Ishikawa (cell line): Measurements from ENCODE around the gene TADA3.

Experiments
- CEBPB ChIP-seq: IDR thresholded peaks from 2 replicates; pipeline ENCODE4 v1.6.1; 2012
- CREB1 ChIP-seq: IDR thresholded peaks from 2 replicates; pipeline ENCODE4 v1.6.1; 2012; ENCODE audit warnings: low read depth
- EGR1 ChIP-seq: IDR thresholded peaks from 2 replicates; pipeline ENCODE4 v1.6.1; 2012
- EP300 ChIP-seq: IDR thresholded peaks from 2 replicates; pipeline ENCODE4 v1.6.1; 2012; ENCODE audit warnings: borderline replicate concordance
- FOXM1 ChIP-seq: IDR thresholded peaks from 2 replicates; pipeline ENCODE4 v1.6.1; 2012; ENCODE audit warnings: low read depth, borderline replicate concordance
- NFIC ChIP-seq: IDR thresholded peaks from 2 replicates; pipeline ENCODE4 v1.6.1; 2012
- RAD21 ChIP-seq: IDR thresholded peaks from 2 replicates; pipeline ENCODE4 v1.6.1; 2012; ENCODE audit warnings: low read depth
- TAF1 ChIP-seq: IDR thresholded peaks from 2 replicates; pipeline ENCODE4 v1.6.1; 2012; ENCODE audit warnings: low read depth, mild to moderate bottlenecking
- TCF12 ChIP-seq: IDR thresholded peaks from 2 replicates; pipeline ENCODE4 v1.6.1; 2012; ENCODE audit warnings: low read depth
- TEAD4 ChIP-seq: IDR thresholded peaks from 2 replicates; pipeline ENCODE4 v1.6.1; 2012
- YY1 ChIP-seq: IDR thresholded peaks from 2 replicates; pipeline ENCODE4 v1.6.1; 2012; ENCODE audit warnings: low read depth
- ZBTB7A ChIP-seq: IDR thresholded peaks from 2 replicates; pipeline ENCODE4 v1.6.1; 2012; ENCODE audit warnings: low read depth
- TF ChIP-seq, protein P1 (sequence below): IDR thresholded peaks from 2 replicates; pipeline ENCODE4 v1.6.1; 2012
- TF ChIP-seq, protein P2 (sequence below): IDR thresholded peaks from 2 replicates; pipeline ENCODE4 v1.6.1; 2012; ENCODE audit warnings: low read depth, mild to moderate bottlenecking
- TF ChIP-seq, protein P3 (sequence below): IDR thresholded peaks from 2 replicates; pipeline ENCODE4 v1.6.1; 2012

TADA3 gene, protein sequence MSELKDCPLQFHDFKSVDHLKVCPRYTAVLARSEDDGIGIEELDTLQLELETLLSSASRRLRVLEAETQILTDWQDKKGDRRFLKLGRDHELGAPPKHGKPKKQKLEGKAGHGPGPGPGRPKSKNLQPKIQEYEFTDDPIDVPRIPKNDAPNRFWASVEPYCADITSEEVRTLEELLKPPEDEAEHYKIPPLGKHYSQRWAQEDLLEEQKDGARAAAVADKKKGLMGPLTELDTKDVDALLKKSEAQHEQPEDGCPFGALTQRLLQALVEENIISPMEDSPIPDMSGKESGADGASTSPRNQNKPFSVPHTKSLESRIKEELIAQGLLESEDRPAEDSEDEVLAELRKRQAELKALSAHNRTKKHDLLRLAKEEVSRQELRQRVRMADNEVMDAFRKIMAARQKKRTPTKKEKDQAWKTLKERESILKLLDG

DNA sequence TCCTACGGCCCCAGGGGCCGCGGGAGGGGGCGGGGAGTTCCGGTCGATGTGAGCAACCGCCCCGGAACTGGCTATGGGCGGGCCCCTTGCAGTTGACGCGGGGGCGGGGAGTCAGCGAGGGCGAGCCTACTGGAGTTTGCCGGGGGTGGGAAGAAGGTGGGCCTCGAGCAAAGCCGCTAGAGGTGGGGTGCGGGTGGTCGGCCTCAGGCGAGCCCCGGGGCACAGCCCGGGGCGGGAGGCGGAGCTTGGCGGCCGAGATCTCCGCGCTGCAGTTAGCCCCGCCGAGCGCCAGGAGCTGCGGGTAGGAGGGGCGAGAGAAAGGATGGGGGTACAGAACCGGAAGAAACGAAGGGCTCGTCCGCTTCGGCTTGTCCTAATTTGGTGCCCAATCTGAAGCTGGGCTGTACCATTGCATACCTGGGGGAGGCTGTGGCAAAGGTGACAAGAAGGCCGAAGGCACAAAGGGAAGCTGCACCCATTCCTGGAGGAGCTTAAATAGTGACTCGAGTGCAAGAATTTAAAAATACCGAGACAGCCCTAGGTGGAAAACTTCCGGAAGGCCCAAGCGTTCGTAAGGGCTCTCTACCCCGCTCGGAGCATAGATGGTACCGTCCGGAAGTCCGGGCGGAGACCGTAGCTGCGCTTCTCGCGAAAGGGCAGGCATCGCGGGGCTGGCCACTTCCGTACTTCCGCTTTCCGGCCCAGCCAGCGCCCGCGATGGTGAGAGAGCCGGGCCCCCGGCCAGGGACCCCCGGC, at the start of gene TADA3, which contains the start of gene ARPC4:
TSS of gene TADA3 (minus strand) at position 69 of the 756 bp plus-strand sequence. CDS start 1,007 bp downstream, outside the sequence.
TSS of gene ARPC4 (plus strand) at position 678 of the 756 bp plus-strand sequence. CDS start at position 718, 40 bp downstream.
- TF ChIP-seq CEBPB (no peak), RAD21 (no peak), YY1 (0 out of 2 replicates have a peak, but pooled peaks have one; percentile 14), NFIC (no peak), ZBTB7A (no peak; the same call in 1 of the 2 replicates), TCF12 (no peak), EP300 (peak; percentile 59; the same call in 1 of the 2 replicates), CREB1 (peak; percentile 25; the same call in 1 of the 2 replicates), TEAD4 (no peak), FOXM1 (no peak; the same call in 1 of the 2 replicates), TAF1 (peak; percentile 66), EGR1 (peak; percentile 79)
- TF ChIP-seq, protein P1, sequence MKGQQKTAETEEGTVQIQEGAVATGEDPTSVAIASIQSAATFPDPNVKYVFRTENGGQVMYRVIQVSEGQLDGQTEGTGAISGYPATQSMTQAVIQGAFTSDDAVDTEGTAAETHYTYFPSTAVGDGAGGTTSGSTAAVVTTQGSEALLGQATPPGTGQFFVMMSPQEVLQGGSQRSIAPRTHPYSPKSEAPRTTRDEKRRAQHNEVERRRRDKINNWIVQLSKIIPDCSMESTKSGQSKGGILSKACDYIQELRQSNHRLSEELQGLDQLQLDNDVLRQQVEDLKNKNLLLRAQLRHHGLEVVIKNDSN, result no peak
- TF ChIP-seq, protein P2, sequence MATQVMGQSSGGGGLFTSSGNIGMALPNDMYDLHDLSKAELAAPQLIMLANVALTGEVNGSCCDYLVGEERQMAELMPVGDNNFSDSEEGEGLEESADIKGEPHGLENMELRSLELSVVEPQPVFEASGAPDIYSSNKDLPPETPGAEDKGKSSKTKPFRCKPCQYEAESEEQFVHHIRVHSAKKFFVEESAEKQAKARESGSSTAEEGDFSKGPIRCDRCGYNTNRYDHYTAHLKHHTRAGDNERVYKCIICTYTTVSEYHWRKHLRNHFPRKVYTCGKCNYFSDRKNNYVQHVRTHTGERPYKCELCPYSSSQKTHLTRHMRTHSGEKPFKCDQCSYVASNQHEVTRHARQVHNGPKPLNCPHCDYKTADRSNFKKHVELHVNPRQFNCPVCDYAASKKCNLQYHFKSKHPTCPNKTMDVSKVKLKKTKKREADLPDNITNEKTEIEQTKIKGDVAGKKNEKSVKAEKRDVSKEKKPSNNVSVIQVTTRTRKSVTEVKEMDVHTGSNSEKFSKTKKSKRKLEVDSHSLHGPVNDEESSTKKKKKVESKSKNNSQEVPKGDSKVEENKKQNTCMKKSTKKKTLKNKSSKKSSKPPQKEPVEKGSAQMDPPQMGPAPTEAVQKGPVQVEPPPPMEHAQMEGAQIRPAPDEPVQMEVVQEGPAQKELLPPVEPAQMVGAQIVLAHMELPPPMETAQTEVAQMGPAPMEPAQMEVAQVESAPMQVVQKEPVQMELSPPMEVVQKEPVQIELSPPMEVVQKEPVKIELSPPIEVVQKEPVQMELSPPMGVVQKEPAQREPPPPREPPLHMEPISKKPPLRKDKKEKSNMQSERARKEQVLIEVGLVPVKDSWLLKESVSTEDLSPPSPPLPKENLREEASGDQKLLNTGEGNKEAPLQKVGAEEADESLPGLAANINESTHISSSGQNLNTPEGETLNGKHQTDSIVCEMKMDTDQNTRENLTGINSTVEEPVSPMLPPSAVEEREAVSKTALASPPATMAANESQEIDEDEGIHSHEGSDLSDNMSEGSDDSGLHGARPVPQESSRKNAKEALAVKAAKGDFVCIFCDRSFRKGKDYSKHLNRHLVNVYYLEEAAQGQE, result no peak
- TF ChIP-seq, protein P3, sequence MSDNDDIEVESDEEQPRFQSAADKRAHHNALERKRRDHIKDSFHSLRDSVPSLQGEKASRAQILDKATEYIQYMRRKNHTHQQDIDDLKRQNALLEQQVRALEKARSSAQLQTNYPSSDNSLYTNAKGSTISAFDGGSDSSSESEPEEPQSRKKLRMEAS, result 0 out of 2 replicates have a peak, but pooled peaks have one; percentile 25

DNA sequence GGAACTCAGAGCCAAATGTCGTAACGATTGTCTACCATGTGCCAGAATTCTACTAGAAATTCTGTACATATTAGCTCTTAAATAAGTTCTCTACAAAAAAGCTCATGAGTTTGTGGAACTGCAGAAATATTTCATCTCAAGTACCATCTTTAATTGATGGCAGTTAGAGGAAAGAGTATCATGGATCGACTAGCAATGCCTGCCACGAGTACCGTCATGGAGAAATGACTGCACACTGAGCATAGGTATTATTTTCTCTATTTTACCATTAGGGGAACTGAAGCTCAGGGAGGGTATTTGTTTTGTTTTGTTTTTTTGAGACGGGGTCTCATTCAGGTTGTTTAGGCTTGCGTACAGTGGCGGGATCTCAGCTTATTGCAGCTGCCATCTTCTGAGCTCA, 48.7 kb upstream of the TADA3 start:
- TF ChIP-seq, protein P3, result no peak
- TF ChIP-seq NFIC (no peak), CEBPB (no peak), EGR1 (no peak), TEAD4 (no peak), EP300 (no peak), RAD21 (no peak), TCF12 (no peak), ZBTB7A (no peak), FOXM1 (no peak), YY1 (no peak), TAF1 (no peak)
- TF ChIP-seq, protein P2, result no peak
- TF ChIP-seq, protein P1, result no peak

DNA sequence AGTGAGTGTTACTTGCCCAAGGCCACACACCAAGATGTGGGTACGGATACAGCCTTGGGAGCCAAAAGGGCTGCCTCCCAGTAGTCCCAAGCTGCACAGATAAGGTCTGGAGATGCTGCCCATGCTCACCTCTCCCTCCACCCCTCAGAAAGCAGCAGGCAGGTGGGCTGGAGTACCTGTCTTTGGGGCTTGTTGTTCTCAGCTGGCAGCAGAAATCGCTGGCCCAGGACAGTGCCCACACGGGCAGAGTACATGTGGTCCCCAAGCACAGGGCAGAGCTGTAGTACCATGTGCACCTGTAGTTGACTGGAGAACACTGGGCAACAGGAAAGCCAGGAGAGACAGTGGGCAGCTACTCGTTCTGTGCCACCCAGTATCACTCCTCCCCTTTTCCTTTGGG, 46.6 kb upstream of the TADA3 start:
- TF ChIP-seq ZBTB7A (no peak), TAF1 (no peak), EP300 (no peak), FOXM1 (no peak), RAD21 (no peak), CREB1 (no peak), EGR1 (no peak), YY1 (no peak)
- TF ChIP-seq, protein P3, result no peak

DNA sequence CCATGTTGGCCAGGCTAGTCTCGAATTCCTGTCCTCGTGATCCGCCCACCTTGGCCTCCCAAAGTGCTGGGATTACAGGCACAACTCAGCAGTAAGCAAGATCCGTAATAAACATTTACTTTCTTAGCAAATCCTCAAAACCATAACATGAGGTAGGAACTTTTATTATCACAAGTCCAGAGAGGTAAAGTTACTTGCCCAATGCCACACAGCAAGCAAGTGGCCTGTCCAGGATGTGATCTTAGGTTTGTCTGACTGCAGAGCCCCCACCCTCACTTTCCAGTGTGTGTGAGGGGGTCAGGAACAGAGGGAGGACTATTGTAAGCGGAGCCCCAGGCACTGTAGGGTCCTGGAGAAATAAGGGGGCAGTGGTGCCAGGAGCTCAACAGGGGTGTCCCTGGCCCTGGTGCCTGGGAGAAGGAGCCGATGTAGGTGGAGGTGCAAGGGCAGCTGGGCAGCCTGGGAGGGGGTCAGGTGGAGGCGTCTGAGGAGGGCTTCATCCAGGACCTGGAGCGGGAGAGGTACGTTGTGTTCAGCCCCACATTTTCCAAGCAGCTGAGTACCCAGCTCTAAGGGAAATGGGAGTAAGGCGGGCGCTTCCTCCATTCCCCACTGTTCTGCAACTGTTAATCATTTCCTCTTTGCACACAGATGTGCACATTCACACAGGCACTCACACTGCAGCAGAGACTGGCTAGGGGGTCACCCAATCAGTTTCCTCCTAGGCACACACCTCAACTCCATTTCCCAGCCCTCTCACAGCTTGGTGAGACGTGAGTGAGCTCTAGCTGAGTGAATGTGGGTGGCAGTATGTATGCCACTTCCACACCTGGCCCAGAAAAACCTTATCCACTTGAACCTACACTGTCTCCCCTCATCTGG, 45.7 kb upstream of the TADA3 start:
- TF ChIP-seq, protein P1, result no peak
- TF ChIP-seq CEBPB (no peak), TAF1 (no peak), CREB1 (no peak), TCF12 (no peak), RAD21 (no peak), EP300 (no peak), ZBTB7A (no peak), TEAD4 (no peak), FOXM1 (no peak), NFIC (no peak), EGR1 (no peak), YY1 (no peak)
- TF ChIP-seq, protein P3, result no peak
- TF ChIP-seq, protein P2, result no peak
